Cardiac muscle cell (in vitro differentiated cells and primary cell): ENCODE results near the gene LRRC23. TPM values are rescaled to one million over a fixed set of nuclear protein-coding genes. Genes with fewer than 3 reads are reported as not detected.

ENCODE experiments used
- DNase-seq, 2 donors: peaks; one replicate each; pipeline versions ENCODE4 v3.0.0 to v3.0.0-alpha.2; 2010 to 2017; ENCODE audit warnings: low read depth in 1 of 2, low spot score in 1 of 2
- H3K27ac ChIP-seq: fragments of 200-600 bp; sonication (generic); 2 replicates; pipeline ENCODE4 v1.5.1; 2016
- H3K27me3 ChIP-seq: fragments of 200-600 bp; sonication (generic); 2 replicates; pipeline ENCODE4 v1.6.0; 2016; ENCODE audit warnings: control low read depth
- H3K36me3 ChIP-seq: fragments of 200-600 bp; sonication (generic); 2 replicates; pipeline ENCODE4 v1.5.1; 2016; ENCODE audit warnings: control low read depth
- H3K4me1 ChIP-seq: fragments of 200-600 bp; sonication (generic); 2 replicates; pipeline ENCODE4 v1.8.1; 2017; ENCODE audit warnings: low read depth, mild to moderate bottlenecking, mixed run types
- H3K4me3 ChIP-seq: fragments of 200-600 bp; sonication (generic); 2 replicates; pipeline ENCODE4 v1.5.1; 2016; ENCODE audit warnings: mild to moderate bottlenecking
- H3K9me3 ChIP-seq: fragments of 200-600 bp; sonication (generic); 2 replicates; pipeline ENCODE4 v1.5.1; 2017; ENCODE audit warnings: low read depth, mild to moderate bottlenecking, control low read depth
- CTCF ChIP-seq: IDR thresholded peaks from 2 replicates; pipeline ENCODE4 v1.5.1; 2012; ENCODE audit warnings: low read depth, mild to moderate bottlenecking, low read length
- polyA plus RNA-seq: library from polyadenylated mRNA; unstranded; fragments of >200 nt; fragmentation: Nextera tagmentation; extraction: Ambion mirVana; gene quantifications from 2 replicates; pipeline ENCODE4 v1.2.1, GENCODE V29; 2016
- total RNA-seq: library from RNA; depleted of rRNA; stranded (reverse); fragments of >200 nt; gene quantifications from 2 replicates; pipeline ENCODE4 v1.2.3, GENCODE V29; 2016

LRRC23 gene
- total and polyA plus RNA-seq, 2 experiments from 2014 or later: 17.5 to 23.7 TPM

- DNase-seq: no peak
- no peak overlapping the region for H3K27ac ChIP-seq
- H3K36me3 ChIP-seq: no peaks in the 10 kb centered on the region
- TF ChIP-seq CTCF: no peak
- no peaks in the 10 kb centered on the region for H3K9me3 ChIP-seq
- no peaks in the 10 kb centered on the region for H3K27me3 ChIP-seq
- no peak overlapping the region for H3K4me3 ChIP-seq
- H3K4me1 ChIP-seq: peaks cover 6% of the 10 kb centered on the region
These were observed 52.6 kb downstream of the LRRC23 start for GRCh38 chr12:6957151-6957701.

- Histone ChIP-seq H3K9me3 (no peaks in the 10 kb centered on the region), H3K4me1 (peaks cover 10% of the 10 kb centered on the region), H3K27ac (no peak overlapping the region), H3K36me3 (no peaks in the 10 kb centered on the region), H3K27me3 (no peaks in the 10 kb centered on the region), H3K4me3 (no peak overlapping the region)
- no peak for TF ChIP-seq CTCF
- no peak for DNase-seq
These were observed 53.4 kb downstream of the LRRC23 start for GRCh38 chr12:6957741-6958608.

DNA sequence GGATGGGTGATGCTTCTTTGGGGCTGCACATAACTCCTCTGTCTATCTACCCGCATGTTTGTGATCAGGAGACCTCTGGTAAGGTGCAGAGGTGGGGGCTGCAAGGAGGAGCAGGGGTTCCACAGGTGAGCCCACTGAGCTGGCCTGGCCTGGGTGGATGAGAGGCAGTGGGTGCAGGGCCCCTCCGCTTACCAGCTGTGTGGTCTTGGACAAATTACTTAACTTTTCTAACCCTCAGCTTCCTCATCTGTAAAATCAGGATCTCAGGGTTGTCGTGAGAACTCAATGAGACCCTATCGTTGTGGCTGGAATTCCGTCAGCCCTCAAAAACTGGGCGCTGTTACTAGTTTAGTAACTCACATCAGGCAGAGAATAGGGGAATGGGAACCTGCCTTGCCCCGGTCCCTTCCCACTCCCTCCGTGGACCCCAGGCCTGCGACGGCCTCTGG, 54.0 kb downstream of the LRRC23 start:
- H3K9me3 ChIP-seq: no peaks in the 10 kb centered on the region
- no peaks in the 10 kb centered on the region for H3K36me3 ChIP-seq
- TF ChIP-seq CTCF: no peak
- no peak overlapping the region for H3K4me3 ChIP-seq
- no peak for DNase-seq
- peaks cover 10% of the 10 kb centered on the region for H3K4me1 ChIP-seq
- no peaks in the 10 kb centered on the region for H3K27me3 ChIP-seq
- peak overlapping the region; percentile 6 for H3K27ac ChIP-seq

- Histone ChIP-seq H3K9me3 (no peaks in the 10 kb centered on the region), H3K27ac (peak overlapping the region; percentile 6)
These were observed 54.6 kb downstream of the LRRC23 start for GRCh38 chr12:6959058-6959804.

More at GRCh38 chr12:6959058-6959804, 54.6 kb downstream of the LRRC23 start:
- Histone ChIP-seq H3K4me3 (no peak overlapping the region), H3K27me3 (no peaks in the 10 kb centered on the region), H3K4me1 (peaks cover 10% of the 10 kb centered on the region), H3K36me3 (no peaks in the 10 kb centered on the region)
- no peak for DNase-seq
- no peak for TF ChIP-seq CTCF
